HG03521 (cell line): ENCODE data around the gene FILIP1L.
"Not testable (repeated sequence)": the region's sequence is repeated elsewhere in the genome, so short reads cannot be mapped to it uniquely, and the experiment has no call there.

Experiments used
- ATAC-seq: cut with Tn5 transposase; IDR thresholded peaks from one replicate; pipeline ENCODE4 v1.9.1; 2021; ENCODE audit warnings: mild to moderate bottlenecking, moderate library complexity; ENCODE audit not compliant: unreplicated experiment

The FILIP1L gene

GRCh38 chr3:100099621-100100020 lies 14.7 kb downstream of the FILIP1L start:
- ATAC-seq: no peak

- ATAC-seq: no peak
Observed at GRCh38 chr3:100098784-100099070, 15.6 kb downstream of the FILIP1L start.

GRCh38 chr3:100097919-100098783 lies 16.1 kb downstream of the FILIP1L start:
- no peak for ATAC-seq

DNA sequence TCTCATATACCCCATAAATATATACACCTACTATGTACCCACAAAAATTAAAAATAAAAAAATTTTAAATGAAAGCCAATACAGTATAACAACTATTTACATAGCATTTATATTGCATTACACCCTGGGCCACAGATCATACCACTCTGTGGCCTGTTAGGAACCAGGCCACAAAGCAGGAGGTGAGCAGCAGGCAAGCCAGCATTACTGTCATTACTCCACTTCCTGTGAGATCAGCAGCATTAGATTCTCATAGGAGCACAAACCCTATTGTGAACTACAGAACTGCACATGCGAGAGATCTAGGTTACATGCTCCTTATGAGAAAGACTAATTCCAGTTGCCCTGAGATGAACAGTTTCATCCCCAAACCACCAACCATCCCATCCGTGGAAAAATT lies 17.4 kb downstream of the FILIP1L start:
- ATAC-seq: no peak

- not testable (repeated sequence) for ATAC-seq
Observed at GRCh38 chr3:100096286-100096685, 18.0 kb downstream of the FILIP1L start.

DNA sequence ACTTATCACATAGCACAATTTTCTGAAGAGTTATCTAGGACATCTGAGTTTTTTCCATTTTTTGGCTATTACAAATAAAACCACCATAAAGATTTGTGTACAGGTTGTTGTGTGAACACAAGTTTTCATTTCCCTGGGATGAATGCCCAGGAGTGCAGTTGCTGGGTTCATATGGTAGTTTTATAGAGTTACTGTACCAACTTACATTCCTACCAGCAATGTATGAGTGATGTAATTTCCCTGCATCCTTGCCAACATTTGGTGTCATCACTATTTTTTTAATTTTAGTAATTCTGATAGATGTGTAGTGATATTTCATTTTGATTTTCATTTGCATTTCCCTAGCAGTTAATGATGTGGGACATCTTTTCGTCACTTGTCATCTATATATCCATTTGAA lies 20.5 kb downstream of the FILIP1L start:
- ATAC-seq: no peak

- no peak for ATAC-seq
Observed at GRCh38 chr3:100090669-100091005, 23.7 kb downstream of the FILIP1L start.

GRCh38 chr3:100089812-100090668 lies 24.3 kb downstream of the FILIP1L start:
- ATAC-seq: peak; percentile 68

DNA sequence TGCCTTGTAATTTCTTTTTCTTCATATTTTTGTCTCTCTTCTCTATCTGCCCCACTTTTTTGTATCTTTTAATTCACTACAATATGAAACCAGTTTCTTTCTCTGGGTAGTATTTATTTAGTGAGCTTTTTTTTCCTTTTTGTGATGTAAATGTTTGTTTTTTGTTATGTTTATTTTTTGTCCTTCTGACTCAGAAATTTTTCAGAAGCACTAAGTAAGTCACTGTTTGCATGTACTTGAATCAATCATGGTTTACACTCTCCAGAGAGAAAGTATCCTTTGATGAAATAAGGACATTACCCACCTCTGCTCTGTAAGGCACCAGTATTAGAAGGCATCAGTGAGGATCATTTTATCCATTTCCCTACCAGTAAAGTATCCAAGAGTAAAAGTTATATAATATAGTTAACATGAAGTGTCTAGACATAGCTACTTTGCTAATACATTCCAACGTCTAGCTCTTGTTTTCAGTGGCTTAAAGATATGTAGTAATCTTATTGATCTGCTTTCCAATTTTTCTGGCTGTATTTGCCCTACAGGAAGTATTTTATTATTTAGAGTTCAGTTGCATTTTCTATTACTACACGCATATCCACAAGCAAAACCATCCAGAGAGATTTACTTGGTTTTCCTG lies 25.4 kb downstream of the FILIP1L start:
- ATAC-seq: no peak

DNA sequence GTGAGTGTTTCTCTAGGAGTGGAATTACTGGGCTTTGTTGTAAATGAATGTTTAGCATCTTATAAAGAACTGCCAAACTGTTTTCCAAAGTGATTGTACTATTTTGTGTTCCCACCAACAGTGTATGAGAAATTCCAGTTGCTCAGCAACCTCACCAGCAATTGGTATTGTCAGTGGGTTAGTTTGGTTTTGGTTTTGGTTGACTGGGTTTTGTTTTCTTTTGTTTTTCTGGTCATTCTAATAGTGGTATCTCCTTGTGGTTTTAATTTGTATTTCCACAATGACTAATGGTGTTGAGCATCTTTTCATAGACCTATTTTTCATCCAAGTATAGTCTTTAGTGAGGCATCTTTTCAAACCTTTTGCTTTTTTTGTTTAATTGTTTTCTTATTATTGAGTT lies 27.1 kb downstream of the FILIP1L start:
- peak; percentile 79 for ATAC-seq

DNA sequence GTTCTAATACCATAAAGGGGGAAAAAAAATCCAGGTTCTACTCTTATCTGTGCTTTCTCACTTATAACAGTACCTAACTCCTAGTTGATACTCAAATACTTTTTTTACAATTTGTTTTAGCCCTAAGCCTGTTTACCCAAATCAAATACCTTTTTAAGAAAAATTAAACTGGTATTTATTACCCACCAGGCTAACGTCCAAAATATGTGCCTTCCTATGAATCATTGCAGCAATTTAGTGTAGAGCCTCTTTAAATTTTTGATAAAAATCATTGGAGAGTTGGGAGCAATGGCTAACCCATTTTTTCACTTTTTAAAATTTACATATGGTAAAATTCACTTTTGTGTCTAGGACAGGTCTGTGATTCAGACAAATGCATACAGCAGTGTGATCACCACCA lies 27.9 kb downstream of the FILIP1L start:
- ATAC-seq: no peak

GRCh38 chr3:100084100-100084806 lies 30.0 kb downstream of the FILIP1L start:
- no peak for ATAC-seq

GRCh38 chr3:100083209-100083608 lies 31.1 kb downstream of the FILIP1L start:
- ATAC-seq: no peak

DNA sequence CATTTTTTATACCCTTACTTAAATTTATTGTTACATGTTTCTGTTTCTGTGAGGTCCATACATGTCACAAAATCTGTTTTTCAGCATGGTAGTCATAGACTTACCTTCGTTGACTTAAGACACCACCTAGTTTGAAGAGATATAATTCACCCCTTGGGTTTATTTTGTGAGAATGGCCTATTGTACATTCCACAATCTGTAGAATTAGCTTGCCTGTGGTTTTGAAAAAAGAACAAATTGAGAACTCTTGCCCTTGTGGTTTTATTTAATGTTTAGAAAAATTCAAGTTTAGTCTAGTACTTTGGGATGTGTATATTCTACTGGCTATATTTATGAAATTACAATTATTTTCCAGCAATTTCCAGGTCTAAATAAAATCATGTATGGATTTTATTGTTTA lies 31.6 kb downstream of the FILIP1L start:
- ATAC-seq: no peak

DNA sequence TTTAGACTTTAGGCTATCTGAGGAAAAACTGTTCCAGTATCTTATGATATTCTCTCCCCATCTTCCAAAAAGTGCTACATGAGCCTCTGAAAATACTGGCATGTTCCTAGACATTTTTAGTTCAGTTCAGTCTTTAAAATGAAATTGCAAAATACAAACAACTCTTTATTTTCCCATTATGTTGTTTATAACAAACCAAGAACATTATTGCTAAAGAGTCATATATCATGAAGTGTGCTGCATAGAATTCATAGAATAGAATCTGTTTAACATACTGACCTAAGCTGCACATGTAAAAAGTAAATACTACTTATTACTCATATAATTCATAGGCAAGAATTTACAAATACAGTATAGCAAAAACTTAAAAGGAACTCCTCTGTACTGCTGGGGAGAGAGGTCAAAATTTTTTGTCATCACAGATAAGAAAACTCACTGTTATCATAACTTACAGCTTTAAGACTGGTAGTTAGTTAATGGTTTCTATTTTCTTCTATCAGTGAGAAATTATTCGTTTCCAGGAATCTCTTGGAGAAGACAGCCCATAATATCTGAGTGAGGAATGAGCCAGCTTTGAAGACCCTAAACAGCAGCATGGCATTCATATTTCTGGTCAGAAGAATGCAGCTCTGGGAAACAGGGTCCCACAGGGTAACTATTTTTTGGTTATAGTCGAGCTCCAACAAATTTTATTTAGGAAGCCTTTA lies 32.2 kb downstream of the FILIP1L start:
- ATAC-seq: no peak

DNA sequence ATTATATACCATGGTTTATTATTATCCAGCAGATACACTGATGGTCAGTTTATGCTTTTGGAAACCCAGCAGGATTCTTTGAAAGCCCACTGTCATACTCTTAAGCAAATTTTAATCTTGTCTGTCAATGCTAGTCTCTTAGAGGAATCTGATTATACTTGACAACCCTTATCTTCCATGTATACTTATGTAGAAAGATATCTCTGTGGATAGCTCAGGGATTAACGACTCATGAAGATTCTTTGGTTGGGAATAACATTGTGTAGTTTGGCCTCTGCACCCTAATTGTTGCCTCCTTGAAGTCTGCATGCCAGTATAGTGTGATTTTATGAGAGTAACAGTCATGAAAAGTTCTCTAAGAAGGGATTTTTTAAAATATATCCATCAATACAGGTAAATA lies 33.0 kb downstream of the FILIP1L start:
- ATAC-seq: no peak

GRCh38 chr3:100080573-100080972 lies 33.7 kb downstream of the FILIP1L start:
- no peak for ATAC-seq

- no peak for ATAC-seq
Observed at GRCh38 chr3:100079328-100079727, 35.0 kb downstream of the FILIP1L start.

GRCh38 chr3:100076731-100077529 lies 37.4 kb downstream of the FILIP1L start:
- no peak for ATAC-seq
